HEK293 (cell line): Measurements from ENCODE around the gene TBX1.

Experiments
- GLIS2 ChIP-seq: fragments of 450-650 bp; formaldehyde crosslinking; IDR thresholded peaks from 2 replicates; pipeline ENCODE4 v1.5.1; 2016; ENCODE audit warnings: missing biosample characterization, missing genetic modification characterization
- HIC1 ChIP-seq: fragments of 450-650 bp; formaldehyde crosslinking; IDR thresholded peaks from 2 replicates; pipeline ENCODE4 v1.5.1; 2016; ENCODE audit warnings: missing biosample characterization, missing genetic modification characterization
- PBX3 ChIP-seq: sonication (generic); formaldehyde crosslinking; IDR thresholded peaks from 2 replicates; pipeline ENCODE4 v1.8.1; 2022; ENCODE audit warnings: mild to moderate bottlenecking, moderate library complexity, missing genetic modification reagents
- ZBTB1 ChIP-seq: fragments of 450-650 bp; formaldehyde crosslinking; IDR thresholded peaks from 2 replicates; pipeline ENCODE4 v1.5.1; 2016; ENCODE audit warnings: missing biosample characterization, missing genetic modification characterization
- ZEB2 ChIP-seq: fragments of 450-650 bp; formaldehyde crosslinking; IDR thresholded peaks from 2 replicates; pipeline ENCODE4 v1.5.1; 2016; ENCODE audit warnings: missing biosample characterization, missing genetic modification characterization
- ZFP3 ChIP-seq: fragments of 450-650 bp; formaldehyde crosslinking; IDR thresholded peaks from 2 replicates; pipeline ENCODE4 v1.5.1; 2016; ENCODE audit warnings: low read depth, missing biosample characterization, missing genetic modification characterization
- ZIC2 ChIP-seq: fragments of 450-650 bp; formaldehyde crosslinking; IDR thresholded peaks from 2 replicates; pipeline ENCODE4 v1.5.1; 2016; ENCODE audit warnings: missing biosample characterization, missing genetic modification characterization
- ZNF10 ChIP-seq: fragments of 450-650 bp; formaldehyde crosslinking; IDR thresholded peaks from 2 replicates; pipeline ENCODE4 v1.5.1; 2017; ENCODE audit warnings: missing biosample characterization, missing genetic modification characterization
- ZNF140 ChIP-seq: fragments of 450-650 bp; formaldehyde crosslinking; IDR thresholded peaks from 2 replicates; pipeline ENCODE4 v1.5.1; 2016; ENCODE audit warnings: missing biosample characterization, missing genetic modification characterization
- ZNF148 ChIP-seq: fragments of 450-650 bp; formaldehyde crosslinking; IDR thresholded peaks from 2 replicates; pipeline ENCODE4 v1.5.0; 2017; ENCODE audit warnings: missing biosample characterization, missing genetic modification characterization, borderline replicate concordance
- ZNF16 ChIP-seq: fragments of 450-650 bp; formaldehyde crosslinking; IDR thresholded peaks from 2 replicates; pipeline ENCODE4 v1.5.1; 2016; ENCODE audit warnings: low read depth, missing biosample characterization, missing genetic modification characterization
- ZNF175 ChIP-seq: fragments of 450-650 bp; formaldehyde crosslinking; IDR thresholded peaks from 2 replicates; pipeline ENCODE4 v1.5.1; 2016; ENCODE audit warnings: missing biosample characterization, missing genetic modification characterization
- ZNF473 ChIP-seq: fragments of 450-650 bp; formaldehyde crosslinking; IDR thresholded peaks from 2 replicates; pipeline ENCODE4 v1.5.1; 2017; ENCODE audit warnings: missing biosample characterization, missing genetic modification characterization
- ZNF48 ChIP-seq: fragments of 450-650 bp; formaldehyde crosslinking; IDR thresholded peaks from 2 replicates; pipeline ENCODE4 v1.5.1; 2016; ENCODE audit warnings: missing biosample characterization, missing genetic modification characterization
- ZNF530 ChIP-seq: fragments of 450-650 bp; formaldehyde crosslinking; IDR thresholded peaks from 2 replicates; pipeline ENCODE4 v1.5.1; 2016; ENCODE audit warnings: low read depth, missing biosample characterization, missing genetic modification characterization
- ZNF549 ChIP-seq: fragments of 450-650 bp; IDR thresholded peaks from 2 replicates; pipeline ENCODE4 v1.5.1; 2018; ENCODE audit warnings: missing biosample characterization, missing genetic modification characterization, mild to moderate bottlenecking, inconsistent platforms, moderate library complexity
- ZNF621 ChIP-seq: fragments of 450-650 bp; formaldehyde crosslinking; IDR thresholded peaks from 2 replicates; pipeline ENCODE4 v1.5.1; 2017; ENCODE audit warnings: missing biosample characterization, missing genetic modification characterization
- ZNF626 ChIP-seq: fragments of 450-650 bp; sonication (Bioruptor Pico); formaldehyde crosslinking; IDR thresholded peaks from 2 replicates; pipeline ENCODE4 v1.5.1; 2018; ENCODE audit warnings: missing biosample characterization, missing genetic modification characterization, inconsistent platforms
- ZNF670 ChIP-seq: fragments of 450-650 bp; formaldehyde crosslinking; IDR thresholded peaks from 2 replicates; pipeline ENCODE4 v1.5.1; 2016; ENCODE audit warnings: missing biosample characterization, missing genetic modification characterization, low read depth
- ZNF768 ChIP-seq: fragments of 450-650 bp; formaldehyde crosslinking; IDR thresholded peaks from 2 replicates; pipeline ENCODE4 v1.5.1; 2018; ENCODE audit warnings: missing biosample characterization, mild to moderate bottlenecking, missing genetic modification characterization
- ZNF843 ChIP-seq: fragments of 450-650 bp; formaldehyde crosslinking; IDR thresholded peaks from 2 replicates; pipeline ENCODE4 v1.5.1; 2016; ENCODE audit warnings: missing biosample characterization, missing genetic modification characterization
- ZSCAN5A ChIP-seq: fragments of 450-650 bp; formaldehyde crosslinking; IDR thresholded peaks from 2 replicates; pipeline ENCODE4 v1.5.1; 2016; ENCODE audit warnings: missing biosample characterization, missing genetic modification characterization
- ZXDB ChIP-seq: fragments of 450-650 bp; formaldehyde crosslinking; IDR thresholded peaks from 2 replicates; pipeline ENCODE4 v1.5.1; 2016; ENCODE audit warnings: missing biosample characterization, missing genetic modification characterization
- TF ChIP-seq, protein P1 (sequence below): fragments of 450-650 bp; formaldehyde crosslinking; IDR thresholded peaks from 2 replicates; pipeline ENCODE4 v1.5.1; 2017; ENCODE audit warnings: missing biosample characterization, missing genetic modification characterization
- TF ChIP-seq, protein P2 (sequence below): fragments of 450-650 bp; formaldehyde crosslinking; IDR thresholded peaks from 2 replicates; pipeline ENCODE4 v1.5.1; 2016; ENCODE audit warnings: missing biosample characterization, missing genetic modification characterization
- TF ChIP-seq, protein P3 (sequence below): fragments of 450-650 bp; IDR thresholded peaks from 2 replicates; pipeline ENCODE4 v1.5.1; 2018; ENCODE audit warnings: missing biosample characterization, missing genetic modification characterization
- TF ChIP-seq, protein P4 (sequence below): fragments of 450-650 bp; formaldehyde crosslinking; IDR thresholded peaks from 2 replicates; pipeline ENCODE4 v1.5.1; 2016; ENCODE audit warnings: missing biosample characterization, missing genetic modification characterization

Gene TBX1

GRCh38 chr22:19730655-19731360 lies 29.8 kb upstream of the TBX1 start (continued):
- TF ChIP-seq, protein P1, sequence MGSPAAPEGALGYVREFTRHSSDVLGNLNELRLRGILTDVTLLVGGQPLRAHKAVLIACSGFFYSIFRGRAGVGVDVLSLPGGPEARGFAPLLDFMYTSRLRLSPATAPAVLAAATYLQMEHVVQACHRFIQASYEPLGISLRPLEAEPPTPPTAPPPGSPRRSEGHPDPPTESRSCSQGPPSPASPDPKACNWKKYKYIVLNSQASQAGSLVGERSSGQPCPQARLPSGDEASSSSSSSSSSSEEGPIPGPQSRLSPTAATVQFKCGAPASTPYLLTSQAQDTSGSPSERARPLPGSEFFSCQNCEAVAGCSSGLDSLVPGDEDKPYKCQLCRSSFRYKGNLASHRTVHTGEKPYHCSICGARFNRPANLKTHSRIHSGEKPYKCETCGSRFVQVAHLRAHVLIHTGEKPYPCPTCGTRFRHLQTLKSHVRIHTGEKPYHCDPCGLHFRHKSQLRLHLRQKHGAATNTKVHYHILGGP, result no peak
- TF ChIP-seq ZNF148 (tag by site-specific recombination) (no peak), ZNF48 (tag by site-specific recombination) (no peak), ZNF670 (tag by site-specific recombination) (no peak), HIC1 (tag by site-specific recombination) (peak; percentile 72; the same call in 1 of the 2 replicates), ZNF626 (no peak), ZNF621 (tag by site-specific recombination) (no peak), ZNF175 (tag by site-specific recombination) (no peak), ZNF768 (tag by site-specific recombination) (no peak), ZNF473 (tag by site-specific recombination) (no peak), ZSCAN5A (no peak), ZNF549 (tag by site-specific recombination) (no peak), ZNF10 (no peak; the same call in 1 of the 2 replicates), ZEB2 (tag by site-specific recombination) (peak; percentile 75), ZFP3 (no peak), ZNF530 (tag by site-specific recombination) (no peak), ZNF140 (tag by site-specific recombination) (no peak), ZNF16 (tag by site-specific recombination) (no peak), ZBTB1 (tag by site-specific recombination) (no peak), GLIS2 (tag by site-specific recombination) (peak; percentile 69), ZXDB (tag by site-specific recombination) (peak; percentile 59; the same call in 1 of the 2 replicates), ZNF843 (tag by site-specific recombination) (no peak), PBX3 (CRISPR knock-in tag) (peak; percentile 56; the same call in 1 of the 2 replicates), ZIC2 (tag by site-specific recombination) (peak; percentile 78)
- TF ChIP-seq, protein P2, sequence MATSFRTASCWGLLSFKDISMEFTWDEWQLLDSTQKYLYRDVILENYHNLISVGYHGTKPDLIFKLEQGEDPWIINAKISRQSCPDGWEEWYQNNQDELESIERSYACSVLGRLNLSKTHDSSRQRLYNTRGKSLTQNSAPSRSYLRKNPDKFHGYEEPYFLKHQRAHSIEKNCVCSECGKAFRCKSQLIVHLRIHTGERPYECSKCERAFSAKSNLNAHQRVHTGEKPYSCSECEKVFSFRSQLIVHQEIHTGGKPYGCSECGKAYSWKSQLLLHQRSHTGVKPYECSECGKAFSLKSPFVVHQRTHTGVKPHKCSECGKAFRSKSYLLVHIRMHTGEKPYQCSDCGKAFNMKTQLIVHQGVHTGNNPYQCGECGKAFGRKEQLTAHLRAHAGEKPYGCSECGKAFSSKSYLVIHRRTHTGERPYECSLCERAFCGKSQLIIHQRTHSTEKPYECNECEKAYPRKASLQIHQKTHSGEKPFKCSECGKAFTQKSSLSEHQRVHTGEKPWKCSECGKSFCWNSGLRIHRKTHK (tag by site-specific recombination), result no peak
- TF ChIP-seq, protein P3, sequence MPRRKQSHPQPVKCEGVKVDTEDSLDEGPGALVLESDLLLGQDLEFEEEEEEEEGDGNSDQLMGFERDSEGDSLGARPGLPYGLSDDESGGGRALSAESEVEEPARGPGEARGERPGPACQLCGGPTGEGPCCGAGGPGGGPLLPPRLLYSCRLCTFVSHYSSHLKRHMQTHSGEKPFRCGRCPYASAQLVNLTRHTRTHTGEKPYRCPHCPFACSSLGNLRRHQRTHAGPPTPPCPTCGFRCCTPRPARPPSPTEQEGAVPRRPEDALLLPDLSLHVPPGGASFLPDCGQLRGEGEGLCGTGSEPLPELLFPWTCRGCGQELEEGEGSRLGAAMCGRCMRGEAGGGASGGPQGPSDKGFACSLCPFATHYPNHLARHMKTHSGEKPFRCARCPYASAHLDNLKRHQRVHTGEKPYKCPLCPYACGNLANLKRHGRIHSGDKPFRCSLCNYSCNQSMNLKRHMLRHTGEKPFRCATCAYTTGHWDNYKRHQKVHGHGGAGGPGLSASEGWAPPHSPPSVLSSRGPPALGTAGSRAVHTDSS (tag by site-specific recombination), result no peak
- TF ChIP-seq, protein P4, sequence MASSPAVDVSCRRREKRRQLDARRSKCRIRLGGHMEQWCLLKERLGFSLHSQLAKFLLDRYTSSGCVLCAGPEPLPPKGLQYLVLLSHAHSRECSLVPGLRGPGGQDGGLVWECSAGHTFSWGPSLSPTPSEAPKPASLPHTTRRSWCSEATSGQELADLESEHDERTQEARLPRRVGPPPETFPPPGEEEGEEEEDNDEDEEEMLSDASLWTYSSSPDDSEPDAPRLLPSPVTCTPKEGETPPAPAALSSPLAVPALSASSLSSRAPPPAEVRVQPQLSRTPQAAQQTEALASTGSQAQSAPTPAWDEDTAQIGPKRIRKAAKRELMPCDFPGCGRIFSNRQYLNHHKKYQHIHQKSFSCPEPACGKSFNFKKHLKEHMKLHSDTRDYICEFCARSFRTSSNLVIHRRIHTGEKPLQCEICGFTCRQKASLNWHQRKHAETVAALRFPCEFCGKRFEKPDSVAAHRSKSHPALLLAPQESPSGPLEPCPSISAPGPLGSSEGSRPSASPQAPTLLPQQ (tag by site-specific recombination), result peak; percentile 59; the same call in 1 of the 2 replicates
